NCI-H1417 (cell line): ENCODE data around the gene SCN2A.

Experiments used
- DNase-seq, 3 experiments: peaks; one replicate each; lab custom pipeline; 2025; lab: John Stamatoyannopoulos, UW

The SCN2A gene

GRCh38 chr2:165239230-165239629 lies at the start of gene SCN2A:
Gene SCN2A (plus strand): TSS chr2:165239414. CDS start chr2:165295824, 56,410 bp downstream.
- peak; percentile 13 to 78 (median 68) for DNase-seq

- DNase-seq: peak; percentile 4 to 59 (median 51)
These were observed 48.0 kb upstream of the SCN2A start for GRCh38 chr2:165191096-165191728.

GRCh38 chr2:165192729-165193128 lies 46.5 kb upstream of the SCN2A start:
- no peak for DNase-seq

GRCh38 chr2:165193178-165193777 lies 45.9 kb upstream of the SCN2A start:
- peak in 1 of 3 experiments; percentile 25 for DNase-seq

- no peak for DNase-seq
These were observed 42.8 kb upstream of the SCN2A start for GRCh38 chr2:165196411-165196810.

- no peak for DNase-seq
These were observed 41.9 kb upstream of the SCN2A start for GRCh38 chr2:165197346-165197745.

- no peak for DNase-seq
These were observed 41.0 kb upstream of the SCN2A start for GRCh38 chr2:165198181-165198580.

- DNase-seq: peak in 2 of 3 experiments; percentile 2 to 21
These were observed 37.0 kb upstream of the SCN2A start for GRCh38 chr2:165202239-165202638.

- peak; percentile 26 to 83 (median 83) for DNase-seq
These were observed 35.3 kb upstream of the SCN2A start, which contains the start of gene SCN3A for GRCh38 chr2:165203689-165204559. Gene SCN3A (minus strand): TSS chr2:165204050. CDS start chr2:165176394, 27,656 bp downstream.

- no peak for DNase-seq
These were observed 33.3 kb upstream of the SCN2A start for GRCh38 chr2:165205865-165206264.

- no peak for DNase-seq
These were observed 31.1 kb upstream of the SCN2A start for GRCh38 chr2:165208094-165208493.

- DNase-seq: no peak
These were observed 25.1 kb upstream of the SCN2A start for GRCh38 chr2:165214093-165214492.

GRCh38 chr2:165219481-165219880 lies 19.7 kb upstream of the SCN2A start:
- no peak for DNase-seq

GRCh38 chr2:165224941-165225340 lies 14.3 kb upstream of the SCN2A start:
- no peak for DNase-seq

GRCh38 chr2:165227571-165227970 lies 11.6 kb upstream of the SCN2A start:
- no peak for DNase-seq

- DNase-seq: no peak
These were observed 2.2 kb upstream of the SCN2A start for GRCh38 chr2:165237056-165237455.

GRCh38 chr2:165238295-165238694 lies 919 bp upstream of the SCN2A start:
- no peak for DNase-seq

- DNase-seq: peak in 2 of 3 experiments; percentile 8 to 47
These were observed 772 bp downstream of the SCN2A start for GRCh38 chr2:165239856-165240515.

- DNase-seq: peak in 1 of 3 experiments; percentile 15
These were observed 1.7 kb downstream of the SCN2A start for GRCh38 chr2:165240916-165241315.

GRCh38 chr2:165245081-165245793 lies 6.0 kb downstream of the SCN2A start:
- DNase-seq: no peak

GRCh38 chr2:165248238-165248637 lies 9.0 kb downstream of the SCN2A start:
- no peak for DNase-seq
